B cell (primary cell): ENCODE results near the gene ARPP21. TPM values are rescaled to one million over a fixed set of nuclear protein-coding genes. Genes with fewer than 3 reads are reported as not detected.

Source experiments
- ATAC-seq: fragments of 200-7000 bp; cut with Tn5 transposase; one replicate; pipeline ENCODE4 v1.10.0; 2021; ENCODE audit warnings: low read depth, mild to moderate bottlenecking, moderate number of reproducible peaks, moderate library complexity
- CTCF ChIA-PET: fragments of 350-600 bp; sonication (Branson Sonifier 250); formaldehyde crosslinking; loops from one replicate; lab custom pipeline; 2021; ENCODE audit warnings: antibody characterized with exemption, inconsistent platforms; lab: Charles Lee
- POLR2A ChIA-PET: fragments of 350-600 bp; sonication (Branson Sonifier 250); formaldehyde crosslinking; loops from one replicate; lab custom pipeline; 2021; ENCODE audit warnings: antibody characterized with exemption; lab: Charles Lee
- DNase-seq: peaks from one replicate; pipeline ENCODE4 v3.0.0; 2013
- H2AFZ ChIP-seq: 2 replicates; pipeline ENCODE4 v1.6.1; 2012; ENCODE audit warnings: mild to moderate bottlenecking, low read depth, low read length; ENCODE audit not compliant: insufficient read depth, poor library complexity, severe bottlenecking
- H3K27ac ChIP-seq, 2 donors: 1 replicate in 1 of 2; 2 replicates in 1 of 2; pipeline ENCODE4 v1.5.1; 2012 to 2013; ENCODE audit warnings: low read length in 2 of 2, mild to moderate bottlenecking in 2 of 2, moderate library complexity in 1 of 2
- H3K27me3 ChIP-seq, 4 experiments: fragments of 200-600 bp in 1 of 4; sonication (generic) in 1 of 4; replicated peaks in 1 of 4; 1 replicate in 2 of 4; 2 replicates in 2 of 4; pipeline versions ENCODE4 v1.6.1 to v1.7.0; 2013 to 2016; ENCODE audit warnings: low read length in 3 of 4, mild to moderate bottlenecking in 2 of 4, mixed read lengths in 1 of 4, moderate library complexity in 1 of 4; ENCODE audit not compliant: insufficient read depth in 4 of 4, control insufficient read depth in 3 of 4; ENCODE audit errors: control extremely low read depth in 1 of 4
- H3K36me3 ChIP-seq, 2 experiments: replicated peaks in 1 of 2; 1 replicate in 1 of 2; 2 replicates in 1 of 2; pipeline versions ENCODE4 v1.6.1 to v1.7.1; 2013; ENCODE audit warnings: low read length in 1 of 2; ENCODE audit not compliant: insufficient read depth in 2 of 2, control insufficient read depth in 1 of 2; ENCODE audit errors: control extremely low read depth in 1 of 2, extremely low read depth in 1 of 2
- H3K4me1 ChIP-seq, 2 donors: fragments of 200-600 bp in 1 of 2; sonication (generic) in 1 of 2; 1 replicate in 1 of 2; 2 replicates in 1 of 2; pipeline versions ENCODE4 v1.5.1 to v1.6.1; 2013 to 2017; ENCODE audit warnings: low read length in 2 of 2; ENCODE audit not compliant: control insufficient read depth in 2 of 2, insufficient read depth in 2 of 2
- H3K4me2 ChIP-seq: replicated peaks from 2 replicates; pipeline ENCODE3; 2012; ENCODE audit warnings: mild to moderate bottlenecking, low read depth, low read length; ENCODE audit not compliant: poor library complexity, severe bottlenecking
- H3K4me3 ChIP-seq, 5 experiments: fragments of 200-600 bp in 1 of 5; sonication (generic) in 1 of 5; 1 replicate in 3 of 5; 2 replicates in 2 of 5; pipeline versions ENCODE4 v1.5.1 to v1.7.0; 2011 to 2016; ENCODE audit warnings: low read length in 4 of 5, mild to moderate bottlenecking in 4 of 5, low read depth in 2 of 5, control low read depth in 1 of 5, moderate library complexity in 1 of 5; ENCODE audit not compliant: insufficient read depth in 1 of 5; ENCODE audit errors: control extremely low read depth in 1 of 5, extremely low read depth in 1 of 5
- H3K79me2 ChIP-seq: fragments of 200-600 bp; sonication (generic); one replicate; pipeline ENCODE4 v1.6.0; 2016; ENCODE audit warnings: low read length; ENCODE audit not compliant: control insufficient read depth, insufficient read depth
- H3K9ac ChIP-seq: fragments of 200-600 bp; sonication (generic); 2 replicates; pipeline ENCODE4 v1.6.1; 2017; ENCODE audit warnings: mild to moderate bottlenecking, low read length, moderate library complexity
- H3K9me3 ChIP-seq, 3 donors: one replicate each; pipeline versions ENCODE4 v1.6.1 to v1.7.1; 2013; ENCODE audit warnings: low read length in 2 of 3; ENCODE audit not compliant: control insufficient read depth in 2 of 3, insufficient read depth in 1 of 3; ENCODE audit errors: control extremely low read depth in 1 of 3
- H4K20me1 ChIP-seq: 2 replicates; pipeline ENCODE4 v1.6.0; 2012; ENCODE audit warnings: mild to moderate bottlenecking, low read length; ENCODE audit not compliant: insufficient read depth, control insufficient read depth, poor library complexity, severe bottlenecking
- H3K27ac Mint-ChIP-seq: one replicate; pipeline ENCODE4 v1.8.0; 2021; ENCODE audit warnings: mixed read lengths
- H3K27me3 Mint-ChIP-seq: one replicate; pipeline ENCODE4 v1.8.0; 2021; ENCODE audit warnings: mixed read lengths
- H3K4me1 Mint-ChIP-seq: one replicate; pipeline ENCODE4 v1.8.0; 2021; ENCODE audit warnings: mixed read lengths
- H3K4me3 Mint-ChIP-seq: one replicate; pipeline ENCODE4 v1.8.0; 2021; ENCODE audit warnings: mixed read lengths
- H3K9me3 Mint-ChIP-seq: one replicate; pipeline ENCODE4 v1.8.0; 2022; ENCODE audit warnings: mixed read lengths; ENCODE audit not compliant: insufficient read depth
- CTCF ChIP-seq: fragments of 200-600 bp; IDR thresholded peaks from one replicate; pipeline ENCODE4 v1.8.0; 2022; ENCODE audit warnings: antibody characterized with exemption, mild to moderate bottlenecking
- EZH2 ChIP-seq: IDR thresholded peaks from 2 replicates; pipeline ENCODE4 v1.6.1; 2012; ENCODE audit warnings: borderline replicate concordance, low read depth, mild to moderate bottlenecking, moderate library complexity, low read length; ENCODE audit not compliant: insufficient read depth, poor library complexity, severe bottlenecking
- WGBS: methylation state at CpG from one replicate; pipeline ENCODE4 v1.1.5; 2013; ENCODE audit warnings: missing lambda C conversion rate; ENCODE audit not compliant: insufficient coverage; 5-methylcytosine and 5-hydroxymethylcytosine counted together
- intact Hi-C: fragments of 100-400 bp; cut with micrococcal nuclease; formaldehyde crosslinking; loops from one replicate; pipeline ENCODE4 v1.10.0; 2022
- polyA plus RNA-seq: library from polyadenylated mRNA; depleted of rRNA; stranded (reverse); fragments of >200 nt; gene quantifications from 2 replicates; pipeline ENCODE4 v1.2.3, GENCODE V29; 2012
- total RNA-seq, 2 donors: library from RNA; stranded (reverse); fragments of 120-200 nt in 1 of 2; gene quantifications; 1 replicate in 1 of 2; 2 replicates in 1 of 2; pipeline versions ENCODE4 v1.2.3 to v1.2.4, GENCODE V29; 2013 to 2022

ARPP21 gene
- total and polyA plus RNA-seq, 2 donors (not counting 1 experiment from before 2014, with no cell fraction given): 0.10 TPM; not detected in 1

DNA sequence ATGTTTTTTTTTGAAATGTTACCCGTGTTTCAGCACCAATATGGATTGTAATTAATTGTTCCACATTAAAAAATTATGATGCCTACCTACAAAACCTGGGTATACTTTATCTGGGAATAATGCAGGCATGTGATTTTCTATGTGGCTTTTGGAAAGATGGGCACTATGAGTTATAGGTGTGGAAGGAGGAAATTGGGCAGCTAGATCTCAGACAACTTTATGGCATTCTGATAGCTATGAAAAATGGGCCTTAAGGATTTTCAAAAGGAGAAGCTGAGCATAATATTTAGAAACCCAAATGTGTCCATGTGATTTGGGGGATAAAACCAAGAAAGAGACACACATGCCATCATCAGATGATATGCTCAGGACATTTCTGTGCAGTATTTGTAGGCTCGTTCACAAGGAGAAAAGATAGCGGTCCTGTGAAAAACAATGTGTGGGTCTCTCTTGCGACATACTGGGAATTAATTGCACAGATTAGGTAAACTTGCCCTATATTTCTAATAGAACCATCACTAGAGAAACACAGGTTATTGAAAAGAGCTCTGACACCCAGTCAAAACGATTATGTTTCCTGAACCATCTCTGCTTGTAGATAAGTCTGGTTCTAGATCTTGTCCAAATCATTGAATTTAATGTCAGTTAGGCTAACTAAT, 35.3 kb downstream of the ARPP21 start:
- no peak for ATAC-seq
- Histone ChIP-seq H3K27me3 (no peaks in the 10 kb centered on the region), H3K9ac (no peak overlapping the region), H4K20me1 (no peaks in the 10 kb centered on the region), H3K4me2 (no peak overlapping the region), H3K79me2 (no peaks in the 10 kb centered on the region), H3K4me1 (no peaks in the 10 kb centered on the region), H3K27ac (no peak overlapping the region), H2AFZ (no peak overlapping the region), H3K4me3 (no peak overlapping the region), H3K36me3 (no peaks in the 10 kb centered on the region), H3K9me3 (no peaks in the 10 kb centered on the region)
- intact Hi-C loops: no loop called here
- ChIA-PET POLR2A (no interaction called here), CTCF (no interaction called here)
- no peak overlapping the region for H3K27ac Mint-ChIP-seq
- DNase-seq: no peak
- H3K4me3 Mint-ChIP-seq: no peak overlapping the region
- TF ChIP-seq EZH2: no peak
- no peaks in the 10 kb centered on the region for H3K27me3 Mint-ChIP-seq
- H3K9me3 Mint-ChIP-seq: no peaks in the 10 kb centered on the region
- peaks cover 2% of the 10 kb centered on the region for H3K4me1 Mint-ChIP-seq
- WGBS: 100% methylated on average over 2 of the region's 5 CpGs

GRCh38 chr3:35675206-35675605, 35.9 kb downstream of the ARPP21 start:
- POLR2A ChIA-PET: no interaction called here

More at GRCh38 chr3:35675206-35675605, 35.9 kb downstream of the ARPP21 start:
- no peak overlapping the region for H2AFZ ChIP-seq
- WGBS: no CpG with 5 or more reads among the region's 1 CpG
- no peaks in the 10 kb centered on the region for H3K9me3 ChIP-seq
- no peak overlapping the region for H3K27ac ChIP-seq
- no peak for ATAC-seq
- H3K4me1 ChIP-seq: peaks cover 0 to 2% of the 10 kb centered on the region in 2 donors
- CTCF ChIA-PET: no interaction called here
- H4K20me1 ChIP-seq: no peaks in the 10 kb centered on the region
- DNase-seq: no peak
- Mint-ChIP-seq H3K27me3 (no peaks in the 10 kb centered on the region), H3K9me3 (no peaks in the 10 kb centered on the region), H3K4me3 (no peak overlapping the region), H3K4me1 (peaks cover under 1% of the 10 kb centered on the region), H3K27ac (no peak overlapping the region)
- no peak overlapping the region for H3K9ac ChIP-seq
- H3K4me2 ChIP-seq: no peak overlapping the region
- H3K4me3 ChIP-seq: no peak overlapping the region
- H3K36me3 ChIP-seq: no peaks in the 10 kb centered on the region
- intact Hi-C loops: no loop called here
- H3K79me2 ChIP-seq: no peaks in the 10 kb centered on the region
- no peak for TF ChIP-seq CTCF
- H3K27me3 ChIP-seq: no peaks in the 10 kb centered on the region
